GM12878 (cell line): ENCODE measurements around the gene XRCC4.

ENCODE experiments used
- CTCF ChIP-seq, 3 experiments: IDR thresholded peaks in 2 of 3; conservative IDR thresholded peaks in 1 of 3; 2 replicates each; pipeline ENCODE4 v1.5.1; 2011; ENCODE audit warnings: low read depth in 3 of 3, low read length in 3 of 3, mild to moderate bottlenecking in 3 of 3, control low read depth in 2 of 3, moderate library complexity in 2 of 3, inconsistent platforms in 1 of 3, mixed read lengths in 1 of 3; ENCODE audit not compliant: control insufficient read depth in 2 of 3, insufficient read depth in 1 of 3; ENCODE audit errors: extremely low read depth in 1 of 3
- HDAC6 ChIP-seq: fragments of 200-600 bp; sonication (generic); IDR thresholded peaks from one replicate; pipeline ENCODE4 v1.8.0; 2017; ENCODE audit warnings: antibody characterized with exemption; ENCODE audit not compliant: unreplicated experiment
- MYB ChIP-seq: fragments of 150-350 bp; IDR thresholded peaks from 2 replicates; pipeline ENCODE4 v1.6.1; 2014; ENCODE audit warnings: mild to moderate bottlenecking, low read depth, low read length, borderline replicate concordance
- NBN ChIP-seq: fragments of 450-650 bp; IDR thresholded peaks from 2 replicates; pipeline ENCODE4 v1.6.1; 2016
- SMC3 ChIP-seq: IDR thresholded peaks from 2 replicates; pipeline ENCODE4 v1.6.1; 2011; ENCODE audit warnings: low read length, improper control_type of control experiment, borderline replicate concordance
- TAF1 ChIP-seq: IDR thresholded peaks from 2 replicates; pipeline ENCODE4 v1.6.1; 2011; ENCODE audit warnings: mild to moderate bottlenecking, low read depth, low read length, borderline replicate concordance
- TF ChIP-seq, protein P1 (sequence below): IDR thresholded peaks from 2 replicates; pipeline ENCODE4 v1.6.1; 2012; ENCODE audit warnings: low read length, inconsistent platforms
- TF ChIP-seq, protein P2 (sequence below): IDR thresholded peaks from 2 replicates; pipeline ENCODE4 v1.6.1; 2011; ENCODE audit warnings: low read depth, mild to moderate bottlenecking, low read length, moderate library complexity, borderline replicate concordance; ENCODE audit errors: extremely low read depth

DNA sequence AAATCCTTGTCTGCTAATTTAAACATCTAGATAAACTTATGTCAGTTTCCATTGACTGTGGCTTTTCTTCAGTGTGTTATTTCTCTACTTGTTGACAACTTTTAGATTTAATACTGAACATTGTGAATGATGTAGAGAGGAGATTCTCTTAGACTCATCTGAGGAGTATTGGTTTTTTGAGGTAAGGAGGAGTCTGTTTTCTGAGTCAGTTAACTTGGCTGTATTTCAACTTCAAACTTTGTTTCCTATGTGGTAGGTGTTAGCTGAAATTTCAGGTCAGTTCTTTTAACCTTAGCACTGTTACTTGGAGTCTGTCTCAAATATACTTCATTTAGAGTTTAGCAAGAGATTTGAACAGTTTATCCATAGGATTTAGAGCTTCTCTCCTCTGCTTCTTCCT is 67.9 kb downstream of the XRCC4 start:
- TF ChIP-seq, protein P1, sequence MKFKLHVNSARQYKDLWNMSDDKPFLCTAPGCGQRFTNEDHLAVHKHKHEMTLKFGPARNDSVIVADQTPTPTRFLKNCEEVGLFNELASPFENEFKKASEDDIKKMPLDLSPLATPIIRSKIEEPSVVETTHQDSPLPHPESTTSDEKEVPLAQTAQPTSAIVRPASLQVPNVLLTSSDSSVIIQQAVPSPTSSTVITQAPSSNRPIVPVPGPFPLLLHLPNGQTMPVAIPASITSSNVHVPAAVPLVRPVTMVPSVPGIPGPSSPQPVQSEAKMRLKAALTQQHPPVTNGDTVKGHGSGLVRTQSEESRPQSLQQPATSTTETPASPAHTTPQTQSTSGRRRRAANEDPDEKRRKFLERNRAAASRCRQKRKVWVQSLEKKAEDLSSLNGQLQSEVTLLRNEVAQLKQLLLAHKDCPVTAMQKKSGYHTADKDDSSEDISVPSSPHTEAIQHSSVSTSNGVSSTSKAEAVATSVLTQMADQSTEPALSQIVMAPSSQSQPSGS: no peak
- TF ChIP-seq TAF1 (no peak), CTCF (IDR thresholded peaks at IDR 0.05 in 2 of 3, conservative IDR thresholded peaks at IDR 0.05 in 1 of 3; ENCODE audit: control insufficient read depth in 2 of 3, extremely low read depth in 1 of 3, insufficient read depth in 1 of 3, low read depth in 3 of 3, low read length in 3 of 3) (no peak), HDAC6 (no peak), NBN (no peak), MYB (no peak), SMC3 (no peak)
- TF ChIP-seq, protein P2, sequence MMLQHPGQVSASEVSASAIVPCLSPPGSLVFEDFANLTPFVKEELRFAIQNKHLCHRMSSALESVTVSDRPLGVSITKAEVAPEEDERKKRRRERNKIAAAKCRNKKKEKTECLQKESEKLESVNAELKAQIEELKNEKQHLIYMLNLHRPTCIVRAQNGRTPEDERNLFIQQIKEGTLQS: no peak
